ENCODE data around the gene C6orf132.
"Not testable (repeated sequence)": the region's sequence is repeated elsewhere in the genome, so short reads cannot be mapped to it uniquely, and the experiment has no call there.

The C6orf132 gene

GRCh38 chr6:42142118-42142835 is at the start of gene C6orf132:
Gene C6orf132 (minus strand): TSS chr6:42142620. CDS start chr6:42142444, 176 bp downstream.
- DNase-seq, result no peak

- no peak for DNase-seq
Observed at GRCh38 chr6:42190554-42191183, 48.2 kb upstream of the C6orf132 start.

- no peak for DNase-seq
Observed at GRCh38 chr6:42188406-42188805, 46.0 kb upstream of the C6orf132 start.

- no peak for DNase-seq
Observed at GRCh38 chr6:42185597-42185996, 43.2 kb upstream of the C6orf132 start.

- no peak for DNase-seq
Observed at GRCh38 chr6:42184475-42184874, 42.1 kb upstream of the C6orf132 start.

- no peak for DNase-seq
Observed at GRCh38 chr6:42182101-42182500, 39.7 kb upstream of the C6orf132 start.

- no peak for DNase-seq
Observed at GRCh38 chr6:42179945-42180313, 37.5 kb upstream of the C6orf132 start.

GRCh38 chr6:42179261-42179944 is 37.0 kb upstream of the C6orf132 start:
- DNase-seq, result no peak

- no peak for DNase-seq
Observed at GRCh38 chr6:42177514-42178364, 35.3 kb upstream of the C6orf132 start.

GRCh38 chr6:42176981-42177380 is 34.6 kb upstream of the C6orf132 start:
- DNase-seq, result no peak

GRCh38 chr6:42175860-42176259 is 33.4 kb upstream of the C6orf132 start:
- DNase-seq, result no peak

- no peak for DNase-seq
Observed at GRCh38 chr6:42173101-42173500, 30.7 kb upstream of the C6orf132 start, which contains the start of gene GUCA1A. Gene GUCA1A (plus strand): TSS chr6:42173364. CDS start chr6:42173614, 250 bp downstream.

- no peak for DNase-seq
Observed at GRCh38 chr6:42171813-42172581, 29.6 kb upstream of the C6orf132 start.

- DNase-seq, result not testable (repeated sequence)
Observed at GRCh38 chr6:42169780-42170179, 27.4 kb upstream of the C6orf132 start.

GRCh38 chr6:42168650-42169049 is 26.2 kb upstream of the C6orf132 start:
- no peak for DNase-seq

- peak; percentile 52 for DNase-seq
Observed at GRCh38 chr6:42166444-42167141, 24.2 kb upstream of the C6orf132 start.

GRCh38 chr6:42165016-42165415 is 22.6 kb upstream of the C6orf132 start:
- DNase-seq, result no peak

GRCh38 chr6:42163981-42164380 is 21.6 kb upstream of the C6orf132 start:
- no peak for DNase-seq

GRCh38 chr6:42162812-42163211 is 20.4 kb upstream of the C6orf132 start:
- DNase-seq, result no peak

- DNase-seq, result no peak
Observed at GRCh38 chr6:42162384-42162783, 20.0 kb upstream of the C6orf132 start.

GRCh38 chr6:42159431-42160024 is 17.1 kb upstream of the C6orf132 start:
- DNase-seq, result no peak

Measured in SHP77 treated with DMSO at 0.1 percent for 48 hours (cell line).